Right lobe of liver (tissue), 4 donors: ENCODE data around the gene SLC5A11.

ENCODE experiments used
- POLR2A ChIP-seq: fragments of 450-650 bp; IDR thresholded peaks from one replicate; pipeline ENCODE4 v1.6.1; 2017; ENCODE audit warnings: antibody characterized with exemption, mild to moderate bottlenecking
- TF ChIP-seq, protein P1 (sequence below), 4 donors: fragments of 200-600 bp in 3 of 4; fragments of 450-650 bp in 1 of 4; IDR thresholded peaks; one replicate each; pipeline versions ENCODE4 v1.5.1 to v1.8.0; 2016 to 2022; ENCODE audit warnings: antibody characterized with exemption in 4 of 4, mild to moderate bottlenecking in 2 of 4
- donor health status: DM: no; HTN: no; CAD: no.
- donor health status: DM: no; HTN: no; CAD: no.
- donor health status: DM: no; HTN: yes; CAD: no.

DNA sequence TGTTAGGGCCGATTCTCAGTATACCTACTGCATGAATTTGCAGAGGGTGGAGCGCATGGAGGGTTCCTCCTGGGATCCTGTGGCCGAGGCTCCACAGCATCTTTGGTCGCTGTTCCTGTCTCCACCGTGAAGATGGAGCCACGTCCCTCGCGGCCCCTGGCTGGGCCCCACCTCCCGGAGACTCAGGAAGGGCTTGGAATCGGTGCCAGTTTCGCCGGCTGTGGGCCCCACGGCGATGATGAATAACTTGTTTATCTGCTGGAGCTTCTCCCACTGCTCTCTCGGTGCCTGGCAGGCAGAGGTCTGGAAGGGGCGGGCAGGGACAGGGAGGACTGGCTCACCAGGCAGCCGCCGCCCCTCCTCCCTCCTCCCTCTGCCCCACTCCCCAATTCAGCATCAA lies 8.1 kb downstream of the SLC5A11 start:
- TF ChIP-seq, protein P1, sequence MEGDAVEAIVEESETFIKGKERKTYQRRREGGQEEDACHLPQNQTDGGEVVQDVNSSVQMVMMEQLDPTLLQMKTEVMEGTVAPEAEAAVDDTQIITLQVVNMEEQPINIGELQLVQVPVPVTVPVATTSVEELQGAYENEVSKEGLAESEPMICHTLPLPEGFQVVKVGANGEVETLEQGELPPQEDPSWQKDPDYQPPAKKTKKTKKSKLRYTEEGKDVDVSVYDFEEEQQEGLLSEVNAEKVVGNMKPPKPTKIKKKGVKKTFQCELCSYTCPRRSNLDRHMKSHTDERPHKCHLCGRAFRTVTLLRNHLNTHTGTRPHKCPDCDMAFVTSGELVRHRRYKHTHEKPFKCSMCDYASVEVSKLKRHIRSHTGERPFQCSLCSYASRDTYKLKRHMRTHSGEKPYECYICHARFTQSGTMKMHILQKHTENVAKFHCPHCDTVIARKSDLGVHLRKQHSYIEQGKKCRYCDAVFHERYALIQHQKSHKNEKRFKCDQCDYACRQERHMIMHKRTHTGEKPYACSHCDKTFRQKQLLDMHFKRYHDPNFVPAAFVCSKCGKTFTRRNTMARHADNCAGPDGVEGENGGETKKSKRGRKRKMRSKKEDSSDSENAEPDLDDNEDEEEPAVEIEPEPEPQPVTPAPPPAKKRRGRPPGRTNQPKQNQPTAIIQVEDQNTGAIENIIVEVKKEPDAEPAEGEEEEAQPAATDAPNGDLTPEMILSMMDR (IDR thresholded peaks at IDR 0.05): no peak
- no peak for TF ChIP-seq POLR2A
